HFF-Myc (cell line): ENCODE results near the gene AKR1E2.

Experiments used
- DNase-seq: peaks from one replicate; pipeline ENCODE4 v3.0.0-alpha.2; 2011; ENCODE audit warnings: low read depth; ENCODE audit errors: extremely low read depth
- H3K4me3 ChIP-seq: replicated peaks from 2 replicates; pipeline ENCODE4 v1.5.1; 2011; ENCODE audit warnings: low read depth, mild to moderate bottlenecking, control low read depth, low read length
- CTCF ChIP-seq: IDR thresholded peaks from 2 replicates; pipeline ENCODE4 v1.5.1; 2012; ENCODE audit warnings: mild to moderate bottlenecking, low read depth, low read length, control low read depth; ENCODE audit errors: missing control alignments

The AKR1E2 gene

DNA sequence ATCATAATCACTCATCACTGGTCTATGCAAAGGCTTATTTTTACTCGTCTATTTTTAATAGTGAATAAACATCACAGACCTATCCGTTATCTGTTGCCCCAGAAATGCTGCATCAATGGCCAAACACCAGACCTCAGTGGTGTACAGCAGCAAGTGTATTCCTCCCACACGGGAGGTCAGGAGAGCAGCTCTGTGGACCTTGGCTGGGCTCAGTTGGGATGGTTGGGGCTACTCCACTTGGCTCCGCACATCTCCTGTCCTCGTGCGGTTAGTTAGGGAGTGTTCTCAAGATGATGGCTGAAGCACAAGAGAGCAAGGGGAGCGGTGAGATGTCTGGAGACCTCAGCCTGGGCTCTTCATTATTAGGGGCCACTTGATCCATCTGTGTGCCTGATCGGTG, 2.0 kb downstream of the AKR1E2 start:
- DNase-seq: no peak
- H3K4me3 ChIP-seq: no peak overlapping the region
- TF ChIP-seq CTCF: no peak

DNA sequence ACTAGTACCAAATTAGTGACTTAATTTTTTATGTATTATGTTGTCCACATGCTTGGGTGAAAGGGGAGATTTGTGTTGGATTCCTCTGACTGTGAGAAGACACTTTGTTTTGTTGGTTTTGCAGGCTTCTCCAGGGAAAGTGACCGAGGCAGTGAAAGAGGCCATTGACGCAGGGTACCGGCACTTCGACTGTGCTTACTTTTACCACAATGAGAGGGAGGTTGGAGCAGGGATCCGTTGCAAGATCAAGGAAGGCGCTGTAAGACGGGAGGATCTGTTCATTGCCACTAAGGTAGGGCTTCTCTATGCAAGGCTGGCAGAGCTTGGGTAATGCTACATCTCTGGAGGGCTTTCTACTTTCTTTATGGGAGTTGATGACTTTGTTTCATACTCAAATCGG, 4.5 kb downstream of the AKR1E2 start:
- DNase-seq: no peak
- no peak overlapping the region for H3K4me3 ChIP-seq
- no peak for TF ChIP-seq CTCF

DNA sequence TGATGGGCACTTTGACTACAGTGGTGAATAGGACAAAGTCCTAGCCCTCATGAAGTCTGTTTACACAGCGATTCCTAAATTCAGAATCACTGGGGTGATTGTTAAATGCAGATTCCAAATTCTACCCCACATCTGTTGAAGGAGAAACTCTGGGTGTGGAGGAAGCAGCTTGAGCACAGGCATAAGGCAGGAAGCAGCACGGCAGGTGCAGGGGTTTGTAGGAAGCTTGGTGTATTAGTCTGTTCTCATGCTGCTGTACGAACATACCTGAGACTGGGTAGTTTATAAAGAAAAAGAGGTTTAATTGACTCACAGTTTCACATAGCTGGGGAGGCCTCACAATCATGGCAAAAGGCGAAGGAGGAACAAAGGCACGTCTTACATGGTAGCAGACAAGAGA, 5.1 kb downstream of the AKR1E2 start:
- H3K4me3 ChIP-seq: no peak overlapping the region
- no peak for TF ChIP-seq CTCF
- no peak for DNase-seq

DNA sequence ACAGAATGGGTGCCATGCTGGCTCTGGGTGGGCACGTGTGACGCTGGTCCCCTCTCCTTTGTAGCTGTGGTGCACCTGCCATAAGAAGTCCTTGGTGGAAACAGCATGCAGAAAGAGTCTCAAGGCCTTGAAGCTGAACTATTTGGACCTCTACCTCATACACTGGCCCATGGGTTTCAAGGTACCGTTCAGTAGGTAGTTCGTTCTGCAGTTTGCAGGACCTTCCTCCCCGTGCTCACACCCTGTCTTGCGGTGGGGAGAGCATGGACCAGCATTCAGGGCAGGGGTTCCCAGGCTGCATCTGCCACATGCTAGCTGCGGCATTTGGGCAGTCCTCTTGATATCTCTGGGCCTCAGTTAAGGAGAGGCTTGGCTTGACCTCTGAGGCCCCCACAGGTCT, 7.3 kb downstream of the AKR1E2 start:
- TF ChIP-seq CTCF: no peak
- DNase-seq: no peak
- no peak overlapping the region for H3K4me3 ChIP-seq

DNA sequence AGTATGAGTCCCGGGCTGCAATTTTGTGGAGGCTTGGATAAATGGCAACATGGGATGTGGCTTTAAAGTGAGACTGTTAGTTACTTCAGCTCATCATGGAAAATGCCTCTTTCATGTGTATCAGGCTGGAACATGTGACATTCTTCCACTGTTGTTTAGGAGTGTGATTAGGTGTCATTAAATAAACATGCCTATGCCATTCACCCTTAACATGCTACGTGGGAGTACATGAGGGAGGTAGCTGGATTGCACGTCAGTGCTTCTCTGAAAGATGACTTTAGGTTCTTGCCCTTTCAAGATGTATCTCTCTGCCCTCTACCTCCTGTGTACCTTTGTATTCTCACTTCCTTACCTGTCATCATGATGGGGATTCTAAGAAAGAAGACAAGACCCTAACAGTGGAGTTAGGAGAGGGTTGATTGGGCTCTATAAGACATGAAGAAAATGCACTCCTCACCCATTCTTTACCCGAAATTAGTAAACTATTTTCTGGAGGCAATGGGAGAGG, 8.9 kb downstream of the AKR1E2 start:
- DNase-seq: no peak
- H3K4me3 ChIP-seq: no peak overlapping the region
- no peak for TF ChIP-seq CTCF

DNA sequence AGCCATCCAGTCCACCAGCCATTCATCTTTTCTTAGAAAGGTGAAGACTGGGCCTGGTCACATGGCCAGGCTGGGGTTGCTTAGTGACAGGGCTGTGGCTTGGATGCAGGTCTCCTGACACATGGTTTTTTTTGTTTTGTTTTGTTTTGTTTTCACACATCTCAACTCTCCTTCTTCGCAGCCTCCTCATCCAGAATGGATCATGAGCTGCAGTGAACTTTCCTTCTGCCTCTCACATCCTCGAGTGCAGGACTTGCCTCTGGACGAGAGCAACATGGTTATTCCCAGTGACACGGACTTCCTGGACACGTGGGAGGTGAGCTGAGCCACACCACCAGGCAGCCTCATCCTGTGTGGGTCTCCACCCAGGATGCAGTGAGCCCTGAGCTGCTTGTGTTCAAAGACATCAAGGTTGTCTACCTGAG, 9.5 kb downstream of the AKR1E2 start:
- no peak overlapping the region for H3K4me3 ChIP-seq
- TF ChIP-seq CTCF: no peak
- no peak for DNase-seq

- H3K4me3 ChIP-seq: no peak overlapping the region
- TF ChIP-seq CTCF: no peak
- no peak for DNase-seq
Observed at GRCh38 chr10:4836416-4836969, 10.5 kb downstream of the AKR1E2 start.
